ENCODE measurements around the gene MRC2. TPM values are rescaled to one million over a fixed set of nuclear protein-coding genes. Genes with fewer than 3 reads are reported as not detected.
"Not testable (repeated sequence)": the region's sequence is repeated elsewhere in the genome, so short reads cannot be mapped to it uniquely, and the experiment has no call there.

MRC2 gene
- total RNA-seq, 1 experiment from 2014 or later = 7.6 TPM

- in situ Hi-C loops (cut with HindIII; ENCODE audit: low pct_unique_long_range_greater_than_20kb, low sequenced_read_pairs) = no loop called here
- DNase-seq (ENCODE audit: low read depth, low spot score) = no peak
Observed at GRCh38 chr17:62688398-62689160, 61.1 kb downstream of the MRC2 start.

GRCh38 chr17:62689441-62690167, 62.1 kb downstream of the MRC2 start:
- in situ Hi-C loops (cut with HindIII; ENCODE audit: low pct_unique_long_range_greater_than_20kb, low sequenced_read_pairs) = no loop called here
- no peak for DNase-seq (ENCODE audit: low read depth, low spot score)

- in situ Hi-C loops (cut with HindIII; ENCODE audit: low pct_unique_long_range_greater_than_20kb, low sequenced_read_pairs) = no loop called here
- DNase-seq (ENCODE audit: low read depth, low spot score) = no peak
Observed at GRCh38 chr17:62690168-62690897, 62.9 kb downstream of the MRC2 start.

GRCh38 chr17:62691589-62691915, 64.1 kb downstream of the MRC2 start:
- in situ Hi-C loops (cut with HindIII; ENCODE audit: low pct_unique_long_range_greater_than_20kb, low sequenced_read_pairs); DNase-seq (ENCODE audit: low read depth, low spot score): not testable (repeated sequence)

GRCh38 chr17:62692159-62692651, 64.7 kb downstream of the MRC2 start:
- in situ Hi-C loops (cut with HindIII; ENCODE audit: low pct_unique_long_range_greater_than_20kb, low sequenced_read_pairs) = no loop called here
- DNase-seq (ENCODE audit: low read depth, low spot score) = no peak

GRCh38 chr17:62692721-62693431, 65.4 kb downstream of the MRC2 start:
- peak; percentile 73 for DNase-seq (ENCODE audit: low read depth, low spot score)
- in situ Hi-C loops (cut with HindIII; ENCODE audit: low pct_unique_long_range_greater_than_20kb, low sequenced_read_pairs) = no loop called here

GRCh38 chr17:62693616-62694409, 66.3 kb downstream of the MRC2 start:
- in situ Hi-C loops (cut with HindIII; ENCODE audit: low pct_unique_long_range_greater_than_20kb, low sequenced_read_pairs) = no loop called here
- DNase-seq (ENCODE audit: low read depth, low spot score) = no peak

- DNase-seq (ENCODE audit: low read depth, low spot score); in situ Hi-C loops (cut with HindIII; ENCODE audit: low pct_unique_long_range_greater_than_20kb, low sequenced_read_pairs): not testable (repeated sequence)
Observed at GRCh38 chr17:62695093-62695738, 67.7 kb downstream of the MRC2 start.

GRCh38 chr17:62696256-62696655, 68.8 kb downstream of the MRC2 start:
- no peak for DNase-seq (ENCODE audit: low read depth, low spot score)
- in situ Hi-C loops (cut with HindIII; ENCODE audit: low pct_unique_long_range_greater_than_20kb, low sequenced_read_pairs) = no loop called here

- no peak for DNase-seq (ENCODE audit: low read depth, low spot score)
- in situ Hi-C loops (cut with HindIII; ENCODE audit: low pct_unique_long_range_greater_than_20kb, low sequenced_read_pairs) = no loop called here
Observed at GRCh38 chr17:62696726-62697490, 69.4 kb downstream of the MRC2 start.

- DNase-seq (ENCODE audit: low read depth, low spot score); in situ Hi-C loops (cut with HindIII; ENCODE audit: low pct_unique_long_range_greater_than_20kb, low sequenced_read_pairs): not testable (repeated sequence)
Observed at GRCh38 chr17:62698459-62698858, 71.0 kb downstream of the MRC2 start.

- in situ Hi-C loops (cut with HindIII; ENCODE audit: low pct_unique_long_range_greater_than_20kb, low sequenced_read_pairs) = no loop called here
- no peak for DNase-seq (ENCODE audit: low read depth, low spot score)
Observed at GRCh38 chr17:62700964-62701705, 73.7 kb downstream of the MRC2 start.

GRCh38 chr17:62701706-62702085, 74.2 kb downstream of the MRC2 start:
- in situ Hi-C loops (cut with HindIII; ENCODE audit: low pct_unique_long_range_greater_than_20kb, low sequenced_read_pairs) = no loop called here
- DNase-seq (ENCODE audit: low read depth, low spot score) = no peak

- no peak for DNase-seq (ENCODE audit: low read depth, low spot score)
- in situ Hi-C loops (cut with HindIII; ENCODE audit: low pct_unique_long_range_greater_than_20kb, low sequenced_read_pairs) = no loop called here
Observed at GRCh38 chr17:62702746-62703260, 75.3 kb downstream of the MRC2 start.

- in situ Hi-C loops (cut with HindIII; ENCODE audit: low pct_unique_long_range_greater_than_20kb, low sequenced_read_pairs) = no loop called here
- DNase-seq (ENCODE audit: low read depth, low spot score) = peak; percentile 24
Observed at GRCh38 chr17:62703261-62703775, 75.8 kb downstream of the MRC2 start.
